HepG2 (cell line): Measurements from ENCODE around the gene MAN2A2. TPM values are rescaled to one million over a fixed set of nuclear protein-coding genes. Genes with fewer than 3 reads are reported as not detected.

Source experiments
- ATAC-seq: fragments of 200-7000 bp; cut with Tn5 transposase; 3 replicates; pipeline ENCODE4 v1.9.1; 2020; ENCODE audit warnings: mild to moderate bottlenecking, moderate library complexity
- BruUV-seq: library from RNA; stranded (reverse); fragments of 400-500 nt; replicated peaks from 2 replicates; lab custom pipeline; 2021; lab: Mats Ljungman, UMichigan
- CTCF ChIA-PET: fragments of 300-600 bp; formaldehyde crosslinking; extraction: SDS; loops from one replicate; lab custom pipeline; 2021; ENCODE audit warnings: low total read pairs, inconsistent platforms, low intra/inter-chr PET ratio; lab: Yijun Ruan, JAX
- POLR2A ChIA-PET: fragments of 350-600 bp; sonication (Branson Sonifier 250); formaldehyde crosslinking; loops from one replicate; lab custom pipeline; 2020; ENCODE audit warnings: antibody characterized with exemption, inconsistent platforms; lab: Yijun Ruan, JAX
- DNase-seq: peaks from one replicate; pipeline ENCODE4 v3.0.0-alpha.2; 2015; ENCODE audit warnings: low spot score
- FAIRE-seq: peaks from 3 replicates; lab custom pipeline; 2011; peaks lifted over from hg19 to GRCh38; lab: Jason Lieb, UNC
- H2AFZ ChIP-seq: one replicate; pipeline ENCODE4 v1.6.1; 2011; ENCODE audit warnings: low read length, inconsistent platforms
- H3K27ac ChIP-seq: fragments of 300-600 bp; 3 replicates; pipeline ENCODE4 v1.8.0; 2011; ENCODE audit warnings: mixed run types, mild to moderate bottlenecking, mixed read lengths, low read length, inconsistent platforms; ENCODE audit not compliant: insufficient read depth; ENCODE audit errors: extremely low read length
- H3K27me3 ChIP-seq, 2 experiments: fragments of 200-600 bp in 1 of 2; 2 replicates in 1 of 2; 3 replicates in 1 of 2; pipeline versions ENCODE4 v1.6.0 to v1.8.0; 2011; ENCODE audit warnings: low read length in 2 of 2, mild to moderate bottlenecking in 2 of 2, moderate library complexity in 2 of 2, inconsistent platforms in 1 of 2; ENCODE audit not compliant: insufficient read depth in 2 of 2, control insufficient read depth in 1 of 2
- H3K36me3 ChIP-seq, 2 experiments: fragments of 200-600 bp in 1 of 2; replicated peaks in 1 of 2; 2 replicates in 1 of 2; 3 replicates in 1 of 2; pipeline versions ENCODE4 v1.5.1 to v1.8.0; 2011; ENCODE audit warnings: low read length in 2 of 2, inconsistent platforms in 1 of 2; ENCODE audit not compliant: insufficient read depth in 2 of 2, control insufficient read depth in 1 of 2
- H3K4me1 ChIP-seq: 2 replicates; pipeline ENCODE4 v1.5.1; 2012; ENCODE audit warnings: low read length, inconsistent platforms; ENCODE audit not compliant: insufficient read depth
- H3K4me2 ChIP-seq: 2 replicates; pipeline ENCODE4 v1.6.0; 2011; ENCODE audit warnings: low read depth, low read length, inconsistent platforms
- H3K4me3 ChIP-seq, 3 experiments: fragments of 200-600 bp in 1 of 3; sonication (generic), shearing (Covaris generic) in 1 of 3; replicated peaks in 1 of 3; 2 replicates each; pipeline ENCODE4 v1.5.1; 2011 to 2016; ENCODE audit warnings: low read length in 3 of 3, inconsistent platforms in 2 of 3, low read depth in 2 of 3, mild to moderate bottlenecking in 2 of 3, control low read depth in 1 of 3, mixed read lengths in 1 of 3; ENCODE audit not compliant: insufficient read depth in 1 of 3
- H3K79me2 ChIP-seq: one replicate; pipeline ENCODE4 v1.6.1; 2011; ENCODE audit warnings: low read length, inconsistent platforms; ENCODE audit not compliant: insufficient read depth
- H3K9ac ChIP-seq: 2 replicates; pipeline ENCODE4 v1.6.0; 2011; ENCODE audit warnings: mild to moderate bottlenecking, low read depth, low read length, inconsistent platforms; ENCODE audit not compliant: insufficient read depth
- H3K9me3 ChIP-seq: 2 replicates; pipeline ENCODE4 v1.5.1; 2012; ENCODE audit warnings: mild to moderate bottlenecking, low read length
- H4K20me1 ChIP-seq: 2 replicates; pipeline ENCODE4 v1.6.0; 2011; ENCODE audit warnings: inconsistent platforms, mild to moderate bottlenecking, low read length, moderate library complexity; ENCODE audit not compliant: insufficient read depth
- EZH2 ChIP-seq: conservative IDR thresholded peaks from 2 replicates; pipeline ENCODE4 v1.6.1; 2012; ENCODE audit warnings: mild to moderate bottlenecking, low read depth, low read length, moderate library complexity
- MLXIP ChIP-seq: sonication (generic); formaldehyde crosslinking; IDR thresholded peaks from 2 replicates; pipeline ENCODE4 v1.9.0; 2021; ENCODE audit warnings: missing genetic modification reagents, borderline replicate concordance
- ZBTB43 ChIP-seq: sonication (generic); formaldehyde crosslinking; conservative IDR thresholded peaks from 2 replicates; pipeline ENCODE4 v1.4.0; 2020; ENCODE audit warnings: missing genetic modification reagents
- ZFP91 ChIP-seq: sonication (generic); formaldehyde crosslinking; IDR thresholded peaks from 2 replicates; pipeline ENCODE4 v1.9.0; 2022; ENCODE audit warnings: missing genetic modification reagents, mild to moderate bottlenecking, borderline replicate concordance
- ZNF501 ChIP-seq: sonication (generic); formaldehyde crosslinking; IDR thresholded peaks from 2 replicates; pipeline ENCODE4 v1.5.1; 2020; ENCODE audit warnings: mild to moderate bottlenecking, moderate library complexity, missing genetic modification reagents
- ZNF660 ChIP-seq: sonication (generic); formaldehyde crosslinking; IDR thresholded peaks from 2 replicates; pipeline ENCODE4 v1.5.1; 2020; ENCODE audit warnings: mild to moderate bottlenecking, low read depth, missing genetic modification reagents, borderline replicate concordance
- WGBS: methylation state at CpG from one replicate; pipeline ENCODE4 v1.1.6; 2017; ENCODE audit warnings: low lambda C conversion rate; 5-methylcytosine and 5-hydroxymethylcytosine counted together
- in situ Hi-C: cut with HindIII; loops from 2 replicates; pipeline ENCODE4 v1.10.0; 2017; ENCODE audit warnings: low pct_unique_long_range_greater_than_20kb; ENCODE audit not compliant: extremely low pct_ligation_motif_present
- intact Hi-C: fragments of 100-400 bp; cut with micrococcal nuclease; formaldehyde crosslinking; loops from one replicate; pipeline ENCODE4 v1.10.0; 2022; ENCODE audit not compliant: unreplicated experiment
- polyA plus RNA-seq, 8 experiments: library from polyadenylated mRNA; depleted of rRNA in 3 of 8; stranded (reverse) in 7 of 8; unstranded in 1 of 8; fragments of >200 nt; fragmentation: Illumina TruSeq in 4 of 8; extraction: Trizol in 4 of 8; gene quantifications; 2 replicates each; pipeline versions ENCODE4 v1.2.1 to v1.2.3, GENCODE V29; 2011 to 2016; ENCODE audit warnings: low read depth in 4 of 8, missing spikeins in 1 of 8, mixed read lengths in 1 of 8; ENCODE audit not compliant: insufficient read depth in 1 of 8
- total RNA-seq, 5 experiments: library from RNA; depleted of rRNA; stranded (reverse); fragments of >200 nt; fragmentation: Illumina TruSeq; extraction: Trizol; gene quantifications; 2 replicates each; pipeline ENCODE4 v1.2.3, GENCODE V29; 2016; ENCODE audit warnings: low read depth in 1 of 5

Gene MAN2A2
- total and polyA plus RNA-seq, 2 of the 13 experiments (the other 11 are each of a cell fraction or from before 2014, with no cell fraction given) = 17.5 to 51.5 TPM

- TF ChIP-seq MLXIP (CRISPR knock-in tag) (no peak), ZNF660 (CRISPR knock-in tag) (no peak), ZNF501 (CRISPR knock-in tag) (peak; percentile 49), EZH2 (no peak)
- TF ChIP-seq, all 625 proteins: peak for 26
Measured at GRCh38 chr15:90885432-90886290, 17.4 kb upstream of the MAN2A2 start (continued).

- in situ Hi-C loops = loop anchor here (5.0 kb wide), 2 partner anchors 69 to 239 kb away; no protein-coding TSS in a partner anchor
- no peaks in the 10 kb centered on the region for H3K79me2 ChIP-seq
- no peak overlapping the region for H3K4me3 ChIP-seq
- BruUV-seq = no TSS peak
- H3K9me3 ChIP-seq = no peaks in the 10 kb centered on the region
- TF ChIP-seq ZFP91 (peak; percentile 10; the same call in 1 of the 2 replicates), ZBTB43 (CRISPR knock-in tag) (no peak)
- TF ChIP-seq, all 625 proteins: peak for 1
- Histone ChIP-seq H3K4me2 (no peak overlapping the region), H2AFZ (no peak overlapping the region), H4K20me1 (0 out of 2 replicates have a peak, but pooled peaks cover 2% of the 10 kb centered on the region), H3K9ac (no peak overlapping the region), H3K36me3 (no peaks in the 10 kb centered on the region; a peak in 2 of 5 replicates), H3K27ac (no peak overlapping the region), H3K27me3 (peaks cover 0 to 7% of the 10 kb centered on the region in 2 experiments; a peak in 2 of 5 replicates), H3K4me1 (peaks cover 36% of the 10 kb centered on the region)
- intact Hi-C loops = loop anchor here (1.0 to 5.0 kb wide), 5 partner anchors 27 to 238 kb away; partner anchors contain the start of gene HDDC3
- FAIRE-seq (no peak), ATAC-seq (no peak), DNase-seq (no peak)
- POLR2A ChIA-PET = interaction anchor here (0.9 to 5.1 kb wide), 6 partner anchors 13 to 238 kb away, joined by 3 to 52 read pairs (median 7); no protein-coding TSS in a partner anchor
- WGBS = 18% methylated on average over 5 of the region's 5 CpGs
- CTCF ChIA-PET = interaction anchor here (1.9 to 2.2 kb wide), 3 partner anchors 27 to 238 kb away, joined by 12 to 20 read pairs (median 13); no protein-coding TSS in a partner anchor
Measured at GRCh38 chr15:90886291-90886614, 16.8 kb upstream of the MAN2A2 start.
